ENCODE data around the gene SLC35G2.

GRCh38 chr3:136862617-136863322, 43.8 kb downstream of the SLC35G2 start:
- TF ChIP-seq CTCF (conservative IDR thresholded peaks at IDR 0.05) = no peak
- TF ChIP-seq ZFX (IDR thresholded peaks at IDR 0.05) = no peak

All from C4-2B (cell line).